Stomach smooth muscle (tissue), 2 donors: Measurements from ENCODE around the gene ARSH.
"Not testable (repeated sequence)": the region's sequence is repeated elsewhere in the genome, so short reads cannot be mapped to it uniquely, and the experiment has no call there.

Source experiments
- H3K27ac ChIP-seq: one replicate; pipeline ENCODE4 v1.7.0; 2013; ENCODE audit warnings: mild to moderate bottlenecking, low read length, inconsistent platforms
- H3K27me3 ChIP-seq, 2 donors: one replicate each; pipeline ENCODE4 v1.7.0; 2013; ENCODE audit warnings: low read length in 2 of 2; ENCODE audit not compliant: insufficient read depth in 2 of 2, control insufficient read depth in 1 of 2
- H3K36me3 ChIP-seq, 2 donors: one replicate each; pipeline ENCODE4 v1.7.0; 2013; ENCODE audit warnings: low read length in 2 of 2; ENCODE audit not compliant: control insufficient read depth in 2 of 2, insufficient read depth in 2 of 2
- H3K4me1 ChIP-seq: one replicate; pipeline ENCODE4 v1.7.0; 2013; ENCODE audit warnings: low read length; ENCODE audit not compliant: control insufficient read depth, insufficient read depth
- H3K4me3 ChIP-seq, 2 donors: one replicate each; pipeline ENCODE4 v1.7.0; 2013; ENCODE audit warnings: low read length in 2 of 2
- H3K9ac ChIP-seq, 2 donors: one replicate each; pipeline ENCODE4 v1.7.0; 2013; ENCODE audit warnings: low read length in 2 of 2, mild to moderate bottlenecking in 1 of 2
- H3K9me3 ChIP-seq, 2 donors: one replicate each; pipeline ENCODE4 v1.7.0; 2013; ENCODE audit warnings: low read length in 2 of 2; ENCODE audit not compliant: control insufficient read depth in 2 of 2
- donor health status: healthy.
- donor health status: Pancreatic carcinoma.

ARSH gene

DNA sequence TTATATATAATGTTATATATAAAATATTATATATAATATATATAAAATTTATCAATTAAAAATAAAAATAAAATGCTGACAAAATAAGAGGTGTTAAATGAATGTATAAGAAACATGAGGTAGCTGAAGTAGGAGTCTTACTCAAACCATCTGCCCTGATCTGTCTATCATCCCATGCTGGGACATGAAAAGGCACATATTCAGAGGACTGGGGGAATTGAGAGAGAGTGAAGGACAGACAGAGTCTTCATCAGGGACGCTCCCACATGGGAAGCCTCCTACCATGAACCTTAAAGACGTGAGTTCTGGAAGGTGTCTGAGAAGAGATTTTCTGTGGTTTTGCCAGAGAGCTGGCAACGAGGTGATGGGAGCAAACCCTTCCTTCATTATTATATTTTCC is 30.9 kb downstream of the ARSH start:
- Histone ChIP-seq H3K36me3 (no peaks in the 10 kb centered on the region), H3K4me3 (no peak overlapping the region), H3K9ac (no peak overlapping the region), H3K9me3 (peaks cover 0 to 4% of the 10 kb centered on the region in 2 donors), H3K27me3 (no peaks in the 10 kb centered on the region), H3K4me1 (no peaks in the 10 kb centered on the region), H3K27ac (no peak overlapping the region)

DNA sequence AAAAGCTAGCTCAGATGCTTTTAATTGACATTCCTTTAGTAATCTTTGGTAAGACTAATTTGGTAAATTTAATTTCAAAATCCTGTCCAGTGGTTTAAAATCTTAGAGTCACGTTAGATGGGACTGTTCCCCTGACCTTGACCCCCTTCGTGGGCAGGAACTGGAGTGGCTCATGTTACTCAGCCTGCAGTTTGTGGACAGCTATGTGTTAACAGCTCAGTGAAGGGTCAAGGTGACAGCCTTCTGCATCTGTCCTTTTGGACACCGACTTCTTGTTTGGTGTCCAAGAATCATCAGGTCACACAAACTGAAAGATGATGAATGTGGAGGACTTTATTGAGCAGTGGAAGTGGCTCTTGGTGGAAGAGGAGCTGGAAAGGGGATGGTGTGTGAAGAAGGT is 37.9 kb downstream of the ARSH start:
- Histone ChIP-seq H3K9ac (no peak overlapping the region), H3K4me3 (no peak overlapping the region), H3K9me3 (no peaks in the 10 kb centered on the region), H3K27ac (no peak overlapping the region), H3K4me1 (no peaks in the 10 kb centered on the region), H3K36me3 (no peaks in the 10 kb centered on the region), H3K27me3 (no peaks in the 10 kb centered on the region)

DNA sequence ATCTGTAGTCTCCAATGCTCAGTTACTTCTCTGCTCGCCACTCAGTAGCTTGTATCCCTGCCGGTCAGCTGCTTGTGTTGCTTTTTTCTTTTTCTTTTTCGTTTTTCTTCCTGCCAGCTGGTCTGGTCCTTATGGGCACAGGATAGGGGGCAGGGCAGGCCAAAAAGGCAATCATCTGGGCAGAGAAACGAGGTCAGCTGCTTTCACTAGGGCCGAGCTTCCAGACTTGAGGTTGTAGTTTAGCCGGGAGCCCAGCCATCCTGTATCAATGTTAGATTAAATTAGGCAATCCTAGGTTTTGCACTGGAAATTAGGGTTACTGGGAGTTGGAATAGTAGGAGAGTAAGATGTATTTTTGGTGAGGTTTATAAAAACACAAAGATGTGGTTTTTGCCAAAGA is 38.3 kb downstream of the ARSH start:
- Histone ChIP-seq H3K36me3 (no peaks in the 10 kb centered on the region), H3K27me3 (no peaks in the 10 kb centered on the region), H3K4me3 (no peak overlapping the region), H3K4me1 (no peaks in the 10 kb centered on the region), H3K9ac (no peak overlapping the region), H3K27ac (no peak overlapping the region), H3K9me3 (no peaks in the 10 kb centered on the region)

DNA sequence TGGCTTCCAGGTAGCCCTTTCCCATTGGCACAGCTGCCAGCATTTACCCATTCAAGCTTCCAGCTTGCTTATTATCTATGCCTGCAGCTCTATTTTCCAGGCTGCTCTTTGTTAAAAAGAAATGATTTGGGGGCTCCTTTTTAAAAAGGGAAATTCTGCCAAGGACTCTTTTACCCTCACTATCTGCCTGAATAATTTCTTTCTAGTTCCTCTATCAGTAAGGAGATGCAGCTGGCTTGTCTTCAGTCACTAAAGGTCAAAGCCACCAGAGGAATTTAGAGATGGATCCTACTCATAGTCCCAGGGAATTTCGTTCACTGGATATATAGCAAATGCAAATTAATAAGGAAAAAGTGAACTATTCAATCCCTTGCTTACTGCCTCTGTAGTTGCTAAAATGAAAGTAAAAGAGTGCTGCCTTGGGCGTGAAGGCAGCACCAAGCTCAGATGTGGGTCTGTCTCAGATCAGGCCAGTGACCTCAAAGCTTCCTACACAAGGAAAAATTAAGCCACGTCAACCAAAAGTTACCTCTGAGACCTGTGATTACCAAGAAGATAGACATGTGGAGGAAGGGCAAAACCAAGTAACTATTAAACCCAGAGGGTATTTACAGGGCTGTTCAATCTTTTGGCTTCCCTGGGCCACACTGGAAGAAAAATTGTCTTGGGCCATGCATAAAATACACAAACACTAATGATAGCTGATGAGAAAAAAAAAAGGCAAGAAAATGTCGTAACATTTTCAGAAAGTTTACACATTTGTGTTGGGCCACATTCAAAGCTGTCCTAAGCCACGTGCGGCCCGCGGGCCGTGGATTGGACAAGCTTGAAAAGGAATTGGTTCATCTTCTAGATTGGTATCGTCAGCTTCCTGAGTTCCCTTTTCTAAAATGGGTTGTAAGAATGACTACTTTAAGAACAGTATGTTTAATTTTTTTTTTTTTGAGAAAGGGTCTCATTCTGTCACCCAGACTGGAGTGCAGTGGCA is 40.2 kb downstream of the ARSH start:
- Histone ChIP-seq H3K4me1 (no peaks in the 10 kb centered on the region), H3K9me3 (no peaks in the 10 kb centered on the region), H3K9ac (no peak overlapping the region), H3K27me3 (no peaks in the 10 kb centered on the region), H3K4me3 (no peak overlapping the region), H3K36me3 (no peaks in the 10 kb centered on the region), H3K27ac (no peak overlapping the region)

DNA sequence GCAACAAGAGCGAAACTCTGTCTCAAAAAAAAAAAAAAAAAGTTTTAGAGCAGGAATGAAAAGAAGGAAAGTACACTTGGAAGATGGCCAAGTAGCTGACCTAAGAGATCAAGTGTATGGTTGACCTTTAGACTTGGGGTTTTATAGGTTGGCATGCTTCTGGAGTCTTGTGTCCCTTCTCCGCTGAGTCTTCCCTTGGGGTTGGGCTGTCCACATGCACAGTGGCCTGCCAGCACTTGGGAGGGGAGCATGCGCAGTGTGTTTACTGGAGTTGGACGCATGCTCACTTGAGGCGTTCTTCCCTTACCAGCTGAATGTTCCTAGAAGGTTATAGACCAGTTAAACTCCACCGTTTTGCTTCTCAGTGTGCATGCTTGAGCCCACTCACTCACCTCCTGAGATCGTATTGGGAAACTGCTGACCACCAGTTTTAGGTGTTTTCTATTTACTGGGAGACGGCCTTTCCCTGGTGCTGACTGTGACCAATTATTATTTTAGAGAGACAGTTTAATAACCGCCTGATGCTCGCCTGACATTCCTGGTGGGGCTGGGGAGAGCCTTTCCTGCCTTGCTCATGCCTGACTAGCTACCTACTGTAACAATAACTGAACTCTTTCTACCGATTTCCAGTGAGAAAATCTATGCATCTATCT is 44.3 kb downstream of the ARSH start:
- H3K4me1 ChIP-seq, H3K4me3 ChIP-seq, H3K9me3 ChIP-seq, H3K27ac ChIP-seq, H3K9ac ChIP-seq, H3K36me3 ChIP-seq, H3K27me3 ChIP-seq: not testable (repeated sequence)

DNA sequence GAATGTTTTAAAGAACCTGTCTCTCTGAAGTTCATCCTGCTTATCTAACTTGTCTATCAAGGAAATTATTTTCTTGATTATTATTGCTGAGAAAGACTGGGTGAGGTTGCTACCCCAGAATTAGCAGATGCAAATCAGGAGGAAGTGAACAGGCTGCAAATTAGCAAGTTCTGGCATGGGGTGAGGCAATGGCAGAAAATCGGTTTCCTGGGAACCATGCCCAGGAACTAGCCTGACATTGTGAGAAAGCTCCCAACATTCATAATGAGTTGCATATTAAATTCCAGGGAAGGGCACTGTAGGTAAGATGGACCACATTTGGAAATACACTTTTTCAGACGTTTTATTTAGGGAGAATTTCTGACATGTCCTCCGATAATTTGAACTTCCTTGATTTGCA is 46.5 kb downstream of the ARSH start:
- no peaks in the 10 kb centered on the region for H3K9me3 ChIP-seq
- H3K27ac ChIP-seq = no peak overlapping the region
- no peaks in the 10 kb centered on the region for H3K36me3 ChIP-seq
- H3K27me3 ChIP-seq = no peaks in the 10 kb centered on the region
- no peak overlapping the region for H3K9ac ChIP-seq
- H3K4me1 ChIP-seq = no peaks in the 10 kb centered on the region
- no peak overlapping the region for H3K4me3 ChIP-seq

DNA sequence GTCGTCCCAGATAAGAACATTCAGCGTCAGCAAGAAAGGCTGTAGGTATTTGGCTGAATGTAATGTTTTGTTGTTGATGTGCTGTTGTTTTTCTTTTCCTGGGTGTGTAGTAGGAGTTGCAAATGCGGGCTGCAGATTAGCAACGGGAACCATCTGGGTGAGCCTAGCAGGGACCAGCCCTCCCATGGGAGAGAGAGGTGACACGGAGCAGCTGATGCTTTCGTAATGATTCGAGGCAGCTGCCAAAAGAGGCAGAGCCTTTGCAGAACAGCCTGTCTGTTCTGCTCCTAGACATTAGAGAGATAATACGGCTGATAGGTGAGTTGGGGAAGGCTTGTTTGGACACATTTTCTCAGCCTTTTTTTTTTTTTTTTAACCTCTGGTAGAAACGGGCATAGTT is 60.2 kb downstream of the ARSH start:
- Histone ChIP-seq H3K9me3 (no peaks in the 10 kb centered on the region), H3K36me3 (no peaks in the 10 kb centered on the region), H3K27me3 (no peaks in the 10 kb centered on the region), H3K4me1 (no peaks in the 10 kb centered on the region), H3K27ac (no peak overlapping the region), H3K9ac (no peak overlapping the region), H3K4me3 (no peak overlapping the region)

DNA sequence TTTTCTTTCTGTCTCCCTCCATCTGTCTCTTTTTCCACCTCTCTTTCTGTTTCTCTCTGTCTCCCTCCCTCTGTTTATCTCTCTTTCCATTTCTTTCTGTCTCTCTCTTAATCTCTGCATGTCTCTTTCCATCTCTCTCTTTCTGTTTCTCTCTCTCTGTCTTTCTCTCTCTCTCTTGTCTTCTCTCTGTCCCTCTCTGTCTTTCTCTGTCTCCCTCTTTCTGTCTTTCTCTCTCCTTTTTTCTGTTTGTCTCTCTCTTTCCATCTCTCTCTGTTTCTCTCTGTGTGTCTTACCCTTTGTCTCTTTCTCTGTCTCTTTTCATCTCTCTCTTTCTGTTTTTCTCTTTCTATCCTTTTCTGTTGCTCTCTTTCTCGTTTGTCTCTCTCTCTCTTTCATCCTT is 69.6 kb downstream of the ARSH start:
- Histone ChIP-seq H3K4me1 (no peaks in the 10 kb centered on the region), H3K27ac (no peak overlapping the region), H3K27me3 (no peaks in the 10 kb centered on the region), H3K9ac (no peak overlapping the region), H3K9me3 (no peaks in the 10 kb centered on the region), H3K36me3 (no peaks in the 10 kb centered on the region), H3K4me3 (no peak overlapping the region)

DNA sequence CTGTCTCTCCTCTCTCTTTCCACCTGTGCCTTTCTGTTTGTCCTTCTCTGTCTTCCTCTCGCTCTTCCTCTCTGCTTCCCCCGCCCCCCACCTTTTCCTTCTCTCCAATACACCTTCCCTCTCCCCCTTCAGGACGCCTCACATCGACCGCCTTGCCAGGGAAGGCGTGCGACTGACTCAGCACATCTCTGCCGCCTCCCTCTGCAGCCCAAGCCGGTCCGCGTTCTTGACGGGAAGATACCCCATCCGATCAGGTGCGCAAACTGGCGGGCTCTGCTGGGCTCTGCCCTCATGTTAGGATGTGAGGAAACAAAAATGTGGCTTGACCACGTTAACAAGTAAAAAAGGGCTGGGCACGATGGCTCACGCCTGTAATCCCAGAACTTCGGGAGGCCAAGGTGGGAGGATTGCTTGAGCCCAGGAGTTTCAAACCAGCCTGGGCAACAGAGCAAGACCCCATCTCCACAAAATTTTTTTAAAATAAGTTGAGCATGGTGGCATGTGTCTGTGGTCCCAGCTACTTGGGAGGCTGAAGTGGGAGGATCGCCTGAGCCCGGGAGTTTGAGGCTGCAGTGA is 70.2 kb downstream of the ARSH start:
- no peaks in the 10 kb centered on the region for H3K27me3 ChIP-seq
- no peaks in the 10 kb centered on the region for H3K4me1 ChIP-seq
- H3K36me3 ChIP-seq = no peaks in the 10 kb centered on the region
- no peak overlapping the region for H3K27ac ChIP-seq
- H3K9ac ChIP-seq = no peak overlapping the region
- no peak overlapping the region for H3K4me3 ChIP-seq
- no peaks in the 10 kb centered on the region for H3K9me3 ChIP-seq
